ENCODE data around the gene RAB25.

RAB25 gene

GRCh38 chr1:156100205-156100995 is 39.4 kb downstream of the RAB25 start:
- no peak for DNase-seq

- DNase-seq = peak in 1 of 58 donors; percentile 22
Measured at GRCh38 chr1:156101880-156102279, 40.9 kb downstream of the RAB25 start.

- no peak for DNase-seq
Measured at GRCh38 chr1:156102633-156103511, 41.9 kb downstream of the RAB25 start.

- DNase-seq = no peak
Measured at GRCh38 chr1:156103521-156103947, 42.6 kb downstream of the RAB25 start.

- peak in 14 of 58 donors; percentile 6 to 51 (median 26) for DNase-seq
Measured at GRCh38 chr1:156104065-156104810, 43.3 kb downstream of the RAB25 start.

- no peak for DNase-seq
Measured at GRCh38 chr1:156104861-156105832, 44.2 kb downstream of the RAB25 start.

GRCh38 chr1:156106624-156107488 is 45.9 kb downstream of the RAB25 start:
- peak in 7 of 58 donors; percentile 32 to 74 (median 60) for DNase-seq

- DNase-seq = no peak
Measured at GRCh38 chr1:156108057-156108456, 47.1 kb downstream of the RAB25 start.

GRCh38 chr1:156108664-156109241 is 47.8 kb downstream of the RAB25 start:
- DNase-seq = no peak

GRCh38 chr1:156110252-156110651 is 49.3 kb downstream of the RAB25 start:
- DNase-seq = no peak

- DNase-seq = no peak
Measured at GRCh38 chr1:156111355-156111962, 50.5 kb downstream of the RAB25 start.

- DNase-seq = peak in 19 of 58 donors; percentile 8 to 73 (median 29)
Measured at GRCh38 chr1:156112276-156113137, 51.5 kb downstream of the RAB25 start.

GRCh38 chr1:156113282-156113950 is 52.5 kb downstream of the RAB25 start:
- no peak for DNase-seq

GRCh38 chr1:156114101-156114918 is 53.4 kb downstream of the RAB25 start, which contains the start of gene LMNA:
LMNA (plus strand) TSS chr1:156114711; CDS start chr1:156114919, 208 bp downstream.
- peak in 55 of 58 donors; percentile 29 to 93 (median 76) for DNase-seq

- peak in 16 of 58 donors; percentile 37 to 79 (median 63) for DNase-seq
Measured at GRCh38 chr1:156114919-156115513, 54.1 kb downstream of the RAB25 start.

Data from anterior cingulate cortex (tissue), 58 donors.